HepG2 (cell line): ENCODE measurements around the gene OPN1SW. TPM values are rescaled to one million over a fixed set of nuclear protein-coding genes. Genes with fewer than 3 reads are reported as not detected.

Experiments
- ATAC-seq: fragments of 200-7000 bp; cut with Tn5 transposase; 3 replicates; pipeline ENCODE4 v1.9.1; 2020; ENCODE audit warnings: mild to moderate bottlenecking, moderate library complexity
- BruUV-seq: library from RNA; stranded (reverse); fragments of 400-500 nt; replicated peaks from 2 replicates; lab custom pipeline; 2021; lab: Mats Ljungman, UMichigan
- CTCF ChIA-PET: fragments of 300-600 bp; formaldehyde crosslinking; extraction: SDS; loops from one replicate; lab custom pipeline; 2021; ENCODE audit warnings: low total read pairs, inconsistent platforms, low intra/inter-chr PET ratio; lab: Yijun Ruan, JAX
- POLR2A ChIA-PET: fragments of 350-600 bp; sonication (Branson Sonifier 250); formaldehyde crosslinking; loops from one replicate; lab custom pipeline; 2020; ENCODE audit warnings: antibody characterized with exemption, inconsistent platforms; lab: Yijun Ruan, JAX
- DNase-seq: peaks from one replicate; pipeline ENCODE4 v3.0.0-alpha.2; 2015; ENCODE audit warnings: low spot score
- FAIRE-seq: peaks from 3 replicates; lab custom pipeline; 2011; peaks lifted over from hg19 to GRCh38; lab: Jason Lieb, UNC
- H2AFZ ChIP-seq: one replicate; pipeline ENCODE4 v1.6.1; 2011; ENCODE audit warnings: low read length, inconsistent platforms
- H3K27ac ChIP-seq: fragments of 300-600 bp; 3 replicates; pipeline ENCODE4 v1.8.0; 2011; ENCODE audit warnings: mixed run types, mild to moderate bottlenecking, mixed read lengths, low read length, inconsistent platforms; ENCODE audit not compliant: insufficient read depth; ENCODE audit errors: extremely low read length
- H3K27me3 ChIP-seq, 2 experiments: fragments of 200-600 bp in 1 of 2; 2 replicates in 1 of 2; 3 replicates in 1 of 2; pipeline versions ENCODE4 v1.6.0 to v1.8.0; 2011; ENCODE audit warnings: low read length in 2 of 2, mild to moderate bottlenecking in 2 of 2, moderate library complexity in 2 of 2, inconsistent platforms in 1 of 2; ENCODE audit not compliant: insufficient read depth in 2 of 2, control insufficient read depth in 1 of 2
- H3K36me3 ChIP-seq, 2 experiments: fragments of 200-600 bp in 1 of 2; replicated peaks in 1 of 2; 2 replicates in 1 of 2; 3 replicates in 1 of 2; pipeline versions ENCODE4 v1.5.1 to v1.8.0; 2011; ENCODE audit warnings: low read length in 2 of 2, inconsistent platforms in 1 of 2; ENCODE audit not compliant: insufficient read depth in 2 of 2, control insufficient read depth in 1 of 2
- H3K4me1 ChIP-seq: 2 replicates; pipeline ENCODE4 v1.5.1; 2012; ENCODE audit warnings: low read length, inconsistent platforms; ENCODE audit not compliant: insufficient read depth
- H3K4me2 ChIP-seq: 2 replicates; pipeline ENCODE4 v1.6.0; 2011; ENCODE audit warnings: low read depth, low read length, inconsistent platforms
- H3K4me3 ChIP-seq, 3 experiments: fragments of 200-600 bp in 1 of 3; sonication (generic), shearing (Covaris generic) in 1 of 3; replicated peaks in 1 of 3; 2 replicates each; pipeline ENCODE4 v1.5.1; 2011 to 2016; ENCODE audit warnings: low read length in 3 of 3, inconsistent platforms in 2 of 3, low read depth in 2 of 3, mild to moderate bottlenecking in 2 of 3, control low read depth in 1 of 3, mixed read lengths in 1 of 3; ENCODE audit not compliant: insufficient read depth in 1 of 3
- H3K79me2 ChIP-seq: one replicate; pipeline ENCODE4 v1.6.1; 2011; ENCODE audit warnings: low read length, inconsistent platforms; ENCODE audit not compliant: insufficient read depth
- H3K9ac ChIP-seq: 2 replicates; pipeline ENCODE4 v1.6.0; 2011; ENCODE audit warnings: mild to moderate bottlenecking, low read depth, low read length, inconsistent platforms; ENCODE audit not compliant: insufficient read depth
- H3K9me3 ChIP-seq: 2 replicates; pipeline ENCODE4 v1.5.1; 2012; ENCODE audit warnings: mild to moderate bottlenecking, low read length
- H4K20me1 ChIP-seq: 2 replicates; pipeline ENCODE4 v1.6.0; 2011; ENCODE audit warnings: inconsistent platforms, mild to moderate bottlenecking, low read length, moderate library complexity; ENCODE audit not compliant: insufficient read depth
- FOXA3 ChIP-seq: IDR thresholded peaks from 2 replicates; pipeline ENCODE4 v1.6.1; 2016; ENCODE audit warnings: missing genetic modification reagents, missing compliant biosample characterization
- HNRNPK ChIP-seq: fragments of 200-400 bp; formaldehyde crosslinking; IDR thresholded peaks from 2 replicates; pipeline ENCODE4 v1.6.1; 2018; ENCODE audit warnings: low read length, low read depth, moderate library complexity, mild to moderate bottlenecking; ENCODE audit not compliant: poor library complexity, severe bottlenecking
- MTA1 ChIP-seq: sonication (generic); formaldehyde crosslinking; IDR thresholded peaks from 2 replicates; pipeline ENCODE4 v1.4.0; 2020; ENCODE audit warnings: missing genetic modification reagents, mild to moderate bottlenecking, borderline replicate concordance
- PCBP2 ChIP-seq: fragments of 200-400 bp; formaldehyde crosslinking; optimal IDR thresholded peaks from 2 replicates; pipeline ENCODE3; 2018; ENCODE audit warnings: low read length, low read depth; ENCODE audit not compliant: poor library complexity, severe bottlenecking
- POLR2AphosphoS2 ChIP-seq: IDR thresholded peaks from 2 replicates; pipeline ENCODE4 v1.6.1; 2011; ENCODE audit warnings: low read depth, low read length, improper control_type of control experiment
- ZFP36L1 ChIP-seq: sonication (generic); formaldehyde crosslinking; IDR thresholded peaks from 2 replicates; pipeline ENCODE4 v1.8.0; 2022; ENCODE audit warnings: mild to moderate bottlenecking, missing genetic modification reagents, moderate library complexity
- ZNF724P ChIP-seq: sonication (generic); formaldehyde crosslinking; IDR thresholded peaks from 2 replicates; pipeline ENCODE4 v1.8.0; 2022; ENCODE audit warnings: missing genetic modification reagents, borderline replicate concordance
- WGBS: methylation state at CpG from one replicate; pipeline ENCODE4 v1.1.6; 2017; ENCODE audit warnings: low lambda C conversion rate; 5-methylcytosine and 5-hydroxymethylcytosine counted together
- in situ Hi-C: cut with HindIII; loops from 2 replicates; pipeline ENCODE4 v1.10.0; 2017; ENCODE audit warnings: low pct_unique_long_range_greater_than_20kb; ENCODE audit not compliant: extremely low pct_ligation_motif_present
- intact Hi-C: fragments of 100-400 bp; cut with micrococcal nuclease; formaldehyde crosslinking; loops from one replicate; pipeline ENCODE4 v1.10.0; 2022; ENCODE audit not compliant: unreplicated experiment
- polyA plus RNA-seq, 8 experiments: library from polyadenylated mRNA; depleted of rRNA in 3 of 8; stranded (reverse) in 7 of 8; unstranded in 1 of 8; fragments of >200 nt; fragmentation: Illumina TruSeq in 4 of 8; extraction: Trizol in 4 of 8; gene quantifications; 2 replicates each; pipeline versions ENCODE4 v1.2.1 to v1.2.3, GENCODE V29; 2011 to 2016; ENCODE audit warnings: low read depth in 4 of 8, missing spikeins in 1 of 8, mixed read lengths in 1 of 8; ENCODE audit not compliant: insufficient read depth in 1 of 8
- total RNA-seq, 5 experiments: library from RNA; depleted of rRNA; stranded (reverse); fragments of >200 nt; fragmentation: Illumina TruSeq; extraction: Trizol; gene quantifications; 2 replicates each; pipeline ENCODE4 v1.2.3, GENCODE V29; 2016; ENCODE audit warnings: low read depth in 1 of 5
- TF ChIP-seq, protein P1 (sequence below): sonication (generic); formaldehyde crosslinking; conservative IDR thresholded peaks from 2 replicates; pipeline ENCODE4 v1.8.0; 2022; ENCODE audit warnings: mild to moderate bottlenecking, moderate library complexity, missing genetic modification reagents
- TF ChIP-seq, protein P2 (sequence below): IDR thresholded peaks from 2 replicates; pipeline ENCODE4 v1.6.1; 2016
- TF ChIP-seq, protein P3 (sequence below): sonication (generic); formaldehyde crosslinking; IDR thresholded peaks from 2 replicates; pipeline ENCODE4 v1.4.0; 2020; ENCODE audit warnings: mild to moderate bottlenecking, missing genetic modification reagents

OPN1SW gene
- total and polyA plus RNA-seq, 2 of the 13 experiments (the other 11 are each of a cell fraction or from before 2014, with no cell fraction given): not detected

DNA sequence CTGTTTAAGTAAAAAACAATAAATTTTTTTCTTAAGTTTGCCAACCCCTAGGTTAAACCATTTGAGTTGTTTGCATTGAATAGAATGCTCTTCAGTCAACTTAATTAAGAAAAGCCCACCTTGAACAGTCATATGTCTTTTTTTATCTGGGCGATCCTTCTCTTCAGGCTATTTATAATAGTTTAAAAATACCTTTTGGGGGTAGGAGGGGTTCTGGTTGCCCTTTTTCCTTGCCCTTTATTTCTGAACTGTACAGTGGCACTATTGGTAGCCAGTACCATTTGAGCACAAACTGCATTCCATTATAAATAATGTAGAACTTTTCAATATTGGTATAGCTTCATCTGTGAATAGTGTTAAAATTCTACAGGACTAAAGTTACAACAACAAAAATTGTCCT lies 23.3 kb downstream of the OPN1SW start (continued):
- TF ChIP-seq, protein P1, sequence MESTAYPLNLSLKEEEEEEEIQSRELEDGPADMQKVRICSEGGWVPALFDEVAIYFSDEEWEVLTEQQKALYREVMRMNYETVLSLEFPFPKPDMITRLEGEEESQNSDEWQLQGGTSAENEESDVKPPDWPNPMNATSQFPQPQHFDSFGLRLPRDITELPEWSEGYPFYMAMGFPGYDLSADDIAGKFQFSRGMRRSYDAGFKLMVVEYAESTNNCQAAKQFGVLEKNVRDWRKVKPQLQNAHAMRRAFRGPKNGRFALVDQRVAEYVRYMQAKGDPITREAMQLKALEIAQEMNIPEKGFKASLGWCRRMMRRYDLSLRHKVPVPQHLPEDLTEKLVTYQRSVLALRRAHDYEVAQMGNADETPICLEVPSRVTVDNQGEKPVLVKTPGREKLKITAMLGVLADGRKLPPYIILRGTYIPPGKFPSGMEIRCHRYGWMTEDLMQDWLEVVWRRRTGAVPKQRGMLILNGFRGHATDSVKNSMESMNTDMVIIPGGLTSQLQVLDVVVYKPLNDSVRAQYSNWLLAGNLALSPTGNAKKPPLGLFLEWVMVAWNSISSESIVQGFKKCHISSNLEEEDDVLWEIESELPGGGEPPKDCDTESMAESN (CRISPR knock-in tag): no peak
- TF ChIP-seq ZNF724P (CRISPR knock-in tag) (no peak), PCBP2 (no peak), ZFP36L1 (CRISPR knock-in tag) (no peak)
- TF ChIP-seq, protein P2, sequence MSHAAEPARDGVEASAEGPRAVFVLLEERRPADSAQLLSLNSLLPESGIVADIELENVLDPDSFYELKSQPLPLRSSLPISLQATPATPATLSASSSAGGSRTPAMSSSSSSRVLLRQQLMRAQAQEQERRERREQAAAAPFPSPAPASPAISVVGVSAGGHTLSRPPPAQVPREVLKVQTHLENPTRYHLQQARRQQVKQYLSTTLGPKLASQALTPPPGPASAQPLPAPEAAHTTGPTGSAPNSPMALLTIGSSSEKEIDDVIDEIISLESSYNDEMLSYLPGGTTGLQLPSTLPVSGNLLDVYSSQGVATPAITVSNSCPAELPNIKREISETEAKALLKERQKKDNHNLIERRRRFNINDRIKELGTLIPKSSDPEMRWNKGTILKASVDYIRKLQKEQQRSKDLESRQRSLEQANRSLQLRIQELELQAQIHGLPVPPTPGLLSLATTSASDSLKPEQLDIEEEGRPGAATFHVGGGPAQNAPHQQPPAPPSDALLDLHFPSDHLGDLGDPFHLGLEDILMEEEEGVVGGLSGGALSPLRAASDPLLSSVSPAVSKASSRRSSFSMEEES (CRISPR knock-in tag): no peak

DNA sequence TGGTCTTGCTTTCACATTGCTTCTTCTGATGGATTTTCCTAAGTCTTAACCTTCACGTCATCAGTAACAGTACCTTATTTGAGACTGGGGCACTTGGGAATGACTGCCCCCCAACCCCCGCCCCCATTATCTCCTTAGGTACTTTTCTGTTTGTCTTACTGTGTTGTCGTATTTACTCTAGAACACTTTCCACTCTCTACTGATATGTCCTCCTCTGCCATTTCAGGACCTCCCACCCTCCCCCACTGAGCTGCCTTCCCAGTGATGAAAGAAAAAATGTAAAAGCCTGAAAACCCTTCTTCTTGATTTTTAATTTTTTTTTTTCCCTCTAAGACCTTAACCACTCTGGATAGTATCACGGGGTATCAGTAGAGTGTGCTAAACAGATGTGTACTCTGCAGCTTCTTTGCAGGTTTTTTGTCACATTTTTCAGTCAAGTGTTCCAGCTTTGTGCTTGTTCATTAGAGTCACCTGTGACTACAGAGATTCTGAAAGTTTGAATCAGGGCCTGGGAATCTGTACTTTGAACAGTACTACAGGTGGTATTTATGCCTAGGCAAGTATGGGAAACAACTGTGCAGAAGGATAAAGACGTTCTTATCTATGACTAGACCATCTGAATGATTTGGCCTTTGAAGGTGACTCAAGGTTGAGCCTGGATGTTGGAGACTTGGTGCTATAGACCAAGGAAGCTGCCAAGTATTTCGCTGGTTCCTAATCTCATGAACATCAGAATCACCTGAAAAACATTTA lies 28.1 kb downstream of the OPN1SW start:
- Histone ChIP-seq H3K4me1 (peaks cover 54% of the 10 kb centered on the region), H3K27ac (peak overlapping the region; percentile 30), H3K79me2 (peaks cover 74% of the 10 kb centered on the region), H3K36me3 (peaks cover 14 to 50% of the 10 kb centered on the region in 2 experiments), H3K4me3 (no peak overlapping the region), H3K9me3 (no peaks in the 10 kb centered on the region), H3K27me3 (no peaks in the 10 kb centered on the region), H4K20me1 (peaks cover 83% of the 10 kb centered on the region), H3K9ac (no peak overlapping the region), H2AFZ (no peak overlapping the region), H3K4me2 (no peak overlapping the region)
- no peak for FAIRE-seq
- WGBS: 68% methylated on average over 6 of the region's 6 CpGs
- ChIA-PET CTCF (no interaction called here), POLR2A (interaction anchor here (0.8 kb wide), 1 partner anchor 8 kb away, joined by 3 read pairs; the partner anchor contains the start of gene CALU)
- no TSS peak for BruUV-seq
- no peak for DNase-seq
- intact Hi-C loops: no loop called here
- in situ Hi-C loops: no loop called here
- 0 out of 2 replicates have a peak, but pooled peaks have one; percentile 45 for TF ChIP-seq POLR2AphosphoS2
- no peak for TF ChIP-seq MTA1 (CRISPR knock-in tag)
- no peak for TF ChIP-seq FOXA3 (CRISPR knock-in tag)
- TF ChIP-seq HNRNPK: peak; percentile 12
- TF ChIP-seq, protein P3, sequence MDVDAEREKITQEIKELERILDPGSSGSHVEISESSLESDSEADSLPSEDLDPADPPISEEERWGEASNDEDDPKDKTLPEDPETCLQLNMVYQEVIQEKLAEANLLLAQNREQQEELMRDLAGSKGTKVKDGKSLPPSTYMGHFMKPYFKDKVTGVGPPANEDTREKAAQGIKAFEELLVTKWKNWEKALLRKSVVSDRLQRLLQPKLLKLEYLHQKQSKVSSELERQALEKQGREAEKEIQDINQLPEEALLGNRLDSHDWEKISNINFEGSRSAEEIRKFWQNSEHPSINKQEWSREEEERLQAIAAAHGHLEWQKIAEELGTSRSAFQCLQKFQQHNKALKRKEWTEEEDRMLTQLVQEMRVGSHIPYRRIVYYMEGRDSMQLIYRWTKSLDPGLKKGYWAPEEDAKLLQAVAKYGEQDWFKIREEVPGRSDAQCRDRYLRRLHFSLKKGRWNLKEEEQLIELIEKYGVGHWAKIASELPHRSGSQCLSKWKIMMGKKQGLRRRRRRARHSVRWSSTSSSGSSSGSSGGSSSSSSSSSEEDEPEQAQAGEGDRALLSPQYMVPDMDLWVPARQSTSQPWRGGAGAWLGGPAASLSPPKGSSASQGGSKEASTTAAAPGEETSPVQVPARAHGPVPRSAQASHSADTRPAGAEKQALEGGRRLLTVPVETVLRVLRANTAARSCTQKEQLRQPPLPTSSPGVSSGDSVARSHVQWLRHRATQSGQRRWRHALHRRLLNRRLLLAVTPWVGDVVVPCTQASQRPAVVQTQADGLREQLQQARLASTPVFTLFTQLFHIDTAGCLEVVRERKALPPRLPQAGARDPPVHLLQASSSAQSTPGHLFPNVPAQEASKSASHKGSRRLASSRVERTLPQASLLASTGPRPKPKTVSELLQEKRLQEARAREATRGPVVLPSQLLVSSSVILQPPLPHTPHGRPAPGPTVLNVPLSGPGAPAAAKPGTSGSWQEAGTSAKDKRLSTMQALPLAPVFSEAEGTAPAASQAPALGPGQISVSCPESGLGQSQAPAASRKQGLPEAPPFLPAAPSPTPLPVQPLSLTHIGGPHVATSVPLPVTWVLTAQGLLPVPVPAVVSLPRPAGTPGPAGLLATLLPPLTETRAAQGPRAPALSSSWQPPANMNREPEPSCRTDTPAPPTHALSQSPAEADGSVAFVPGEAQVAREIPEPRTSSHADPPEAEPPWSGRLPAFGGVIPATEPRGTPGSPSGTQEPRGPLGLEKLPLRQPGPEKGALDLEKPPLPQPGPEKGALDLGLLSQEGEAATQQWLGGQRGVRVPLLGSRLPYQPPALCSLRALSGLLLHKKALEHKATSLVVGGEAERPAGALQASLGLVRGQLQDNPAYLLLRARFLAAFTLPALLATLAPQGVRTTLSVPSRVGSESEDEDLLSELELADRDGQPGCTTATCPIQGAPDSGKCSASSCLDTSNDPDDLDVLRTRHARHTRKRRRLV (CRISPR knock-in tag): no peak
- peak; percentile 35; the same call in 2 of the 3 replicates for ATAC-seq
